Nephron progenitor cell (in vitro differentiated cells): Measurements from ENCODE around the gene THG1L.

Experiments
- DNase-seq: peaks from one replicate; pipeline ENCODE4 v3.0.0; 2021
- H3K27ac Mint-ChIP-seq: 2 replicates; pipeline ENCODE4 v1.8.0; 2021; ENCODE audit warnings: mild to moderate bottlenecking, moderate library complexity, mixed read lengths
- H3K27me3 Mint-ChIP-seq: 2 replicates; pipeline ENCODE4 v1.8.0; 2021; ENCODE audit warnings: mild to moderate bottlenecking, low read depth, mixed read lengths; ENCODE audit not compliant: poor library complexity
- H3K36me3 Mint-ChIP-seq: 2 replicates; pipeline ENCODE4 v1.8.0; 2021; ENCODE audit warnings: low read depth, mixed read lengths
- H3K4me1 Mint-ChIP-seq: 2 replicates; pipeline ENCODE4 v1.8.0; 2021; ENCODE audit warnings: mixed read lengths
- H3K4me3 Mint-ChIP-seq: 2 replicates; pipeline ENCODE4 v1.8.0; 2021; ENCODE audit warnings: mild to moderate bottlenecking, moderate library complexity, mixed read lengths
- H3K9me3 Mint-ChIP-seq: 2 replicates; pipeline ENCODE4 v1.8.0; 2021; ENCODE audit warnings: mild to moderate bottlenecking, moderate library complexity, mixed read lengths
- TF ChIP-seq, protein P1 (sequence below): fragments of 200-600 bp; sonication (generic); IDR thresholded peaks from 2 replicates; pipeline ENCODE4 v1.5.0; 2021; ENCODE audit warnings: antibody characterized with exemption

THG1L gene

GRCh38 chr5:157758706-157759105 lies 27.5 kb downstream of the THG1L start:
- DNase-seq: no peak
- Mint-ChIP-seq H3K4me1 (no peaks in the 10 kb centered on the region), H3K36me3 (peaks cover 28% of the 10 kb centered on the region), H3K27ac (no peak overlapping the region), H3K9me3 (no peaks in the 10 kb centered on the region), H3K27me3 (no peaks in the 10 kb centered on the region), H3K4me3 (no peak overlapping the region)
- TF ChIP-seq, protein P1, sequence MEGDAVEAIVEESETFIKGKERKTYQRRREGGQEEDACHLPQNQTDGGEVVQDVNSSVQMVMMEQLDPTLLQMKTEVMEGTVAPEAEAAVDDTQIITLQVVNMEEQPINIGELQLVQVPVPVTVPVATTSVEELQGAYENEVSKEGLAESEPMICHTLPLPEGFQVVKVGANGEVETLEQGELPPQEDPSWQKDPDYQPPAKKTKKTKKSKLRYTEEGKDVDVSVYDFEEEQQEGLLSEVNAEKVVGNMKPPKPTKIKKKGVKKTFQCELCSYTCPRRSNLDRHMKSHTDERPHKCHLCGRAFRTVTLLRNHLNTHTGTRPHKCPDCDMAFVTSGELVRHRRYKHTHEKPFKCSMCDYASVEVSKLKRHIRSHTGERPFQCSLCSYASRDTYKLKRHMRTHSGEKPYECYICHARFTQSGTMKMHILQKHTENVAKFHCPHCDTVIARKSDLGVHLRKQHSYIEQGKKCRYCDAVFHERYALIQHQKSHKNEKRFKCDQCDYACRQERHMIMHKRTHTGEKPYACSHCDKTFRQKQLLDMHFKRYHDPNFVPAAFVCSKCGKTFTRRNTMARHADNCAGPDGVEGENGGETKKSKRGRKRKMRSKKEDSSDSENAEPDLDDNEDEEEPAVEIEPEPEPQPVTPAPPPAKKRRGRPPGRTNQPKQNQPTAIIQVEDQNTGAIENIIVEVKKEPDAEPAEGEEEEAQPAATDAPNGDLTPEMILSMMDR: no peak

- Mint-ChIP-seq H3K9me3 (no peaks in the 10 kb centered on the region), H3K27ac (no peak overlapping the region), H3K36me3 (peaks cover 9% of the 10 kb centered on the region), H3K4me1 (no peaks in the 10 kb centered on the region), H3K4me3 (no peak overlapping the region), H3K27me3 (peaks cover 5% of the 10 kb centered on the region)
- peak; percentile 27 for DNase-seq
- TF ChIP-seq, protein P1: peak; percentile 75
Measured at GRCh38 chr5:157761690-157762621, 30.7 kb downstream of the THG1L start.

- TF ChIP-seq, protein P1: no peak
- Mint-ChIP-seq H3K27ac (no peak overlapping the region), H3K4me3 (no peak overlapping the region), H3K36me3 (no peaks in the 10 kb centered on the region), H3K4me1 (no peaks in the 10 kb centered on the region), H3K27me3 (peaks cover 5% of the 10 kb centered on the region), H3K9me3 (no peaks in the 10 kb centered on the region)
- DNase-seq: no peak
Measured at GRCh38 chr5:157764531-157764930, 33.3 kb downstream of the THG1L start.

DNA sequence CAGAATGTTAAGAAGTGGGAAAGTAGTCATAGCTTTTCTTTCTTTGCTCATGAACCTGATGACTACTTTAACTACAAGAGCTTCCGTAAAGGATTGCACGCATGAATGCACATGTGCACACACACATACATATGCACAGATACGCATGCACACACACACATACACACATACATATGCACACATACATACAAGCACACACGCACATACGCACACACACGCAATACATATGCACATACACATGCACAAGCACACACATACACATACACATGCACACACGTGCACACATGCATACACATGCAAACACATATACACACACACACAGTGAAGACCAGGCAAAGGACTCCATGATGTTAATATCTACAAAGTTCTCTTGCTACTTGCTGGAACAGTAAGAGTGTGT lies 35.2 kb downstream of the THG1L start:
- H3K9me3 Mint-ChIP-seq: no peaks in the 10 kb centered on the region
- H3K4me1 Mint-ChIP-seq: no peaks in the 10 kb centered on the region

GRCh38 chr5:157766902-157767301 lies 35.7 kb downstream of the THG1L start:
- no peaks in the 10 kb centered on the region for H3K9me3 Mint-ChIP-seq
- peaks cover 5% of the 10 kb centered on the region for H3K27me3 Mint-ChIP-seq
- no peak overlapping the region for H3K4me3 Mint-ChIP-seq
- TF ChIP-seq, protein P1: no peak
- no peak overlapping the region for H3K27ac Mint-ChIP-seq
- no peaks in the 10 kb centered on the region for H3K36me3 Mint-ChIP-seq
- DNase-seq: no peak
- no peaks in the 10 kb centered on the region for H3K4me1 Mint-ChIP-seq

More for the DNA sequence above, 35.2 kb downstream of the THG1L start:
- Mint-ChIP-seq H3K27me3 (peaks cover 5% of the 10 kb centered on the region), H3K36me3 (no peaks in the 10 kb centered on the region), H3K27ac (no peak overlapping the region), H3K4me3 (no peak overlapping the region)
- no peak for DNase-seq
- TF ChIP-seq, protein P1: no peak

GRCh38 chr5:157767689-157768088 lies 36.5 kb downstream of the THG1L start:
- no peaks in the 10 kb centered on the region for H3K36me3 Mint-ChIP-seq
- H3K4me3 Mint-ChIP-seq: no peak overlapping the region
- DNase-seq: no peak
- H3K27ac Mint-ChIP-seq: no peak overlapping the region
- peaks cover 5% of the 10 kb centered on the region for H3K27me3 Mint-ChIP-seq
- H3K9me3 Mint-ChIP-seq: no peaks in the 10 kb centered on the region
- H3K4me1 Mint-ChIP-seq: peaks cover 4% of the 10 kb centered on the region
- TF ChIP-seq, protein P1: no peak
